ENCODE measurements around the gene UHRF2. TPM values are rescaled to one million over a fixed set of nuclear protein-coding genes. Genes with fewer than 3 reads are reported as not detected.
"Not testable (repeated sequence)": the region's sequence is repeated elsewhere in the genome, so short reads cannot be mapped to it uniquely, and the experiment has no call there.

Gene UHRF2
- total RNA-seq, 2 experiments from 2014 or later, result 59.5 to 62.9 TPM

DNA sequence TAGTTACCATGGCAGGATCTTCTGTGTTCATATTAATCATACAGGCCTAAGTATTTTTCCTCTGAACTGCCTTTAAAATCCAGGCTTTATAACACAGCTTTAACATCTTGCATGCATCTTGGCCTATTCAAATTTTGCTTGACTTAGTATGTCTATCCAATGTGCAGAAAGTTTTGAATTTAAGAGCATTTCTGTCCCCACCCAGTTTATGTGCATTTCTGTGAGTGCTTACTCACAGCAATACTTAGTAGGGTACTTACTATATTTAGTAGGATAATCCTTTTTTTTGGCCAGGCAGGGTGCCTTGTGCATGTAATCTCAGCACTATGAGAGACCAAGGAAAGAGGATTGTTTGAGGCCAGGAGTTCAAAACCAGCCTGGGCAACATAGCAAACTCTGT is 18.0 kb downstream of the UHRF2 start:
- intact Hi-C loops (cut with micrococcal nuclease), result loop anchor here (2.0 kb wide), 1 partner anchor 16 kb away; no protein-coding TSS in a partner anchor
- POLR2A ChIA-PET, result interaction anchor here (1.2 to 1.3 kb wide), 2 partner anchors 12 to 214 kb away, joined by 4 to 5 read pairs; no protein-coding TSS in a partner anchor
- H3K4me1 Mint-ChIP-seq (ENCODE audit: low read depth), result peaks cover 69% of the 10 kb centered on the region
- no peak for DNase-seq
- H3K27me3 Mint-ChIP-seq, result no peaks in the 10 kb centered on the region
- peaks cover 21% of the 10 kb centered on the region for H3K36me3 Mint-ChIP-seq
- no peak overlapping the region for H3K27ac Mint-ChIP-seq
- CTCF ChIA-PET, result interaction anchor here (0.7 to 1.3 kb wide), 3 partner anchors 17 to 136 kb away, joined by 3 read pairs; no protein-coding TSS in a partner anchor
- no peak overlapping the region for H3K4me3 Mint-ChIP-seq
- no peaks in the 10 kb centered on the region for H3K9me3 Mint-ChIP-seq

DNA sequence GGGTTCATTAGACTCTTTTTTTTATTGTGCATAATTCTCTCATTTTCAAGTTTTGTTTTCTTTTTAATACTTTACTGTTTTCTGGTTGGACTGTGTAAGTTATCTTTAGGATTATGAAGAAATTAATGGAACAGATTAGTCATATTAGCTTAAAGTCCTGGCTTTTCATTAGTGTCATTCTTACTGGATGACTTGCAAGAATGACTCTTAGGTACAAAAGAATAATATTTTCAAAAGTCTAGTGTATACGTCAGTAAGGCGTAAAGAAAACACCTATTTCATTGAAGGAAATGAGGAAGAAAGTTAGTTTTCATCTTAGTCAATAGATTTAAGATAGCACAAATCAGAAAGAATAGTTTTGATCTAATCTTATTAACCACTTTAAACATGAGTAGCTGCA is 20.4 kb downstream of the UHRF2 start:
- H3K4me3 Mint-ChIP-seq, result no peak overlapping the region
- intact Hi-C loops (cut with micrococcal nuclease), result no loop called here

DNA sequence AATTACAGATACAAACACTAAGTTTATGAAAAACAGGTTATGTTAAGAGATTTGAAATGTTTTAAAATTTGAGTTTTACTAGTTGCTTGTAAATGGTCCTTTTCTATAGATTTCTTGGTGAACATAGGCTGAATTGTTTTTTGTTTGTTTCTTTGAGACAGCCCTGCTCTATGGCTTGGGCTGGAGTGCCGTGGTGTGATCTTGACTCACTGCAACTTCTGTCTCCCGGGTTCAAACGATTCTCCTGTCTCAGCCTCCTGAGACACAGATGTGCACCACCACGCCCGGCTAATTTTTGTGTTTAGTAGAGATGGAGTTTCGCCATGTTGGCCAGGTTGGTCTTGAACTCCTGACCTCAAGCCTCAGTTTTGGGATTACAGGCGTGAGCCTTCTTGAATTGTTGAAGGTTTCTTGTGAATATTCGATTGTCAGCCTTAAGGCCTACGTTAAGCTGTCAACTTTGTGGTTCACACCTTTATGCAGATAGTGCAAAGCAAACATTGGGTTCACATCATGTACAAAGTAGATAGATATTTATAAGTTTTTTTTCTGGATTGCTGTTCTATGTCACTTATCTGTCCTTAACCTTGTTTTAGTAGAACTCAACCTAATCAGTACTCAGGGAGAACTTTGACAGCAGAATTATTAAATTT is 26.2 kb downstream of the UHRF2 start:
- CTCF ChIA-PET, result no interaction called here
- H3K4me3 Mint-ChIP-seq, result no peak overlapping the region
- H3K36me3 Mint-ChIP-seq, result peaks cover 26% of the 10 kb centered on the region
- DNase-seq, result no peak
- H3K4me1 Mint-ChIP-seq (ENCODE audit: low read depth), result peaks cover 70% of the 10 kb centered on the region
- H3K9me3 Mint-ChIP-seq, result no peaks in the 10 kb centered on the region
- intact Hi-C loops (cut with micrococcal nuclease), result no loop called here
- POLR2A ChIA-PET, result no interaction called here
- H3K27me3 Mint-ChIP-seq, result no peaks in the 10 kb centered on the region
- H3K27ac Mint-ChIP-seq, result no peak overlapping the region

More for the DNA sequence above, 20.4 kb downstream of the UHRF2 start:
- Mint-ChIP-seq H3K27me3 (no peaks in the 10 kb centered on the region), H3K27ac (peak overlapping the region; percentile 56), H3K36me3 (peaks cover 28% of the 10 kb centered on the region), H3K4me1 (ENCODE audit: low read depth) (peaks cover 66% of the 10 kb centered on the region), H3K9me3 (no peaks in the 10 kb centered on the region)
- DNase-seq, result no peak
- POLR2A ChIA-PET, result interaction anchor here (0.8 to 1.2 kb wide), 3 partner anchors 16 to 21 kb away, joined by 3 to 4 read pairs (median 3); partner anchors contain the start of gene UHRF2
- CTCF ChIA-PET, result no interaction called here

DNA sequence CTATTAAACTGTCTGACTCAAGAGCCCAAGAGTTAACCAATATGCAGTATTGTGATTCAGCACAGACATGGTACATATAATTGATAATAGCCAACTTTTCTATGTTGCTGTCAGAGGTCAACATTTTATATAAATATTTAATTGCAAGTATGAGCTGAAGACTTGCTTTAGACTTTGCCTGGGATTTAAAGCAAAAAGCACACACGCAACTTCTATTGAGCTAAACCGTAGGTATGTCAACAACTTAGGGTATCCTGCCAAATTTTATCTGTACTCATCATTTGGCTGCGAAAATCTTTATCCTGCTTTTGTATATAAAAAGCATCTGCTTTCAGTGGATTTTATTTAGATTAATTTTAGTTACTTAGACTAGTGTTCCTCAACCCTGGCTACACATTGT is 27.4 kb downstream of the UHRF2 start:
- Mint-ChIP-seq H3K4me1 (ENCODE audit: low read depth) (peaks cover 68% of the 10 kb centered on the region), H3K4me3 (no peak overlapping the region), H3K36me3 (peaks cover 24% of the 10 kb centered on the region), H3K27me3 (no peaks in the 10 kb centered on the region), H3K27ac (no peak overlapping the region), H3K9me3 (no peaks in the 10 kb centered on the region)
- DNase-seq, result no peak
- intact Hi-C loops (cut with micrococcal nuclease), result no loop called here
- CTCF ChIA-PET, result no interaction called here
- POLR2A ChIA-PET, result no interaction called here

DNA sequence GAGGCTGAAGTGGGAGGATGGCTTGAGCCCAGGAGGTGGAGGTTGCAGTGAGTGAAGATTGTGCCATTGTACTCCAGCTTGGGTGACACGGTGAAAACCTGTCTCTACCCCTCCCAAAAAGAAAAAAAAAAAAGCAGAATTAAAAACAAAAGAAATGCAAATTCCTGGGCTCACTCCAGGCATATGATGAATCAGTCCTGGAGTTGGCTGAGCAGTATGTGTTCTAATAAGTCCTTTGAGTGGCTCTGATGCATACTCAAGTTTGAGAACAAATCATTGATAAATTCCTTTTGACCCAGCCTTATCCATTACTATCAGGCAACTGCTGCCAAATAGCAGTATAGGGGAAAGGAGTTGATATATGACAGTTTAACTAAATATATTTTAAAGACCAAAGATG is 28.3 kb downstream of the UHRF2 start:
- H3K27me3 Mint-ChIP-seq, result no peaks in the 10 kb centered on the region
- DNase-seq, result no peak
- no peak overlapping the region for H3K4me3 Mint-ChIP-seq
- no peaks in the 10 kb centered on the region for H3K9me3 Mint-ChIP-seq
- peaks cover 25% of the 10 kb centered on the region for H3K36me3 Mint-ChIP-seq
- ChIA-PET POLR2A (no interaction called here), CTCF (no interaction called here)
- peaks cover 67% of the 10 kb centered on the region for H3K4me1 Mint-ChIP-seq (ENCODE audit: low read depth)
- intact Hi-C loops (cut with micrococcal nuclease), result no loop called here
- H3K27ac Mint-ChIP-seq, result no peak overlapping the region

DNA sequence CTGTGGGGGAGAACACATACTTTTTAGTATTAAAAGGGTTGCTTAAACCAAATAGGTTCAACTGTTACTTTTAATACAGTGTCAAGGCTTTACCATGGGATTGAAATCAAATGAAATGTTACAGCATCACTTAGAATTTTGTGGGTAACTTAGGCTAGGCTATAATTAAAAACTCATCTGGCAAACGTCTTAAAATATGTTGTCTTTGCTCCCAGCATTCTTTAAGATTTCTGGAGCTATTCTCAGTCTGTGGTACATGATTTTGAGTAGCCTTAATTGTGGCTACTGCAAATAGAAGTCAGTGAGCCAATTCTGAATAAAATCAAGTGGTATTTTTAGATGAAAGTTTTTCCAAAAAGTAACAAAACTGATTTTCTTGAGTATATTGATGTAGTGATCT is 30.7 kb downstream of the UHRF2 start:
- H3K36me3 Mint-ChIP-seq, result peaks cover 18% of the 10 kb centered on the region
- ChIA-PET CTCF (interaction anchor here (0.6 kb wide), 1 partner anchor 328 kb away, joined by 4 read pairs; no protein-coding TSS in a partner anchor), POLR2A (interaction anchor here (0.7 to 1.0 kb wide), 2 partner anchors 12 to 30 kb away, joined by 3 to 4 read pairs; partner anchors contain the start of gene UHRF2)
- H3K9me3 Mint-ChIP-seq, result no peaks in the 10 kb centered on the region
- intact Hi-C loops (cut with micrococcal nuclease), result no loop called here
- H3K27ac Mint-ChIP-seq, result no peak overlapping the region
- H3K4me3 Mint-ChIP-seq, result no peak overlapping the region
- no peak for DNase-seq
- peaks cover 69% of the 10 kb centered on the region for H3K4me1 Mint-ChIP-seq (ENCODE audit: low read depth)
- no peaks in the 10 kb centered on the region for H3K27me3 Mint-ChIP-seq

DNA sequence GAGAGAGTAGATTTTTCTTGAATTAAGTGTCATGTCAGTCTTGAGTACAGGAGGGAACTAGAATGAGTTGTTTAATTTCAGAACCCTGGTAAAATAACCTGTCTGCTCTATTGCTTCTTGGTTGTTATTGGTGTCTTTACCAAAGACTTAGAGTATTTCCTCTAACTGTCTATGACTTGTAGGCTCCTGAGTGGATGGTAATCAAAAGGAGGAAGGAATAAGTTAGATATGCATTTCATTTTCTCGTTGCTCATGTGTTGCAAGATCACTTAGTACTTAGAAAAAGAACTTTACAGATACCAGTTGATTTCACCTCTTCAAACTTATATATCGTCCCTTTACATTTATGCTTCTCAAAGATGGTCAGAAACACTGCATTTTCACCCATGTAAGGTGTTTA is 31.1 kb downstream of the UHRF2 start:
- DNase-seq, result no peak
- Mint-ChIP-seq H3K36me3 (peaks cover 18% of the 10 kb centered on the region), H3K27me3 (no peaks in the 10 kb centered on the region), H3K27ac (no peak overlapping the region), H3K4me3 (no peak overlapping the region), H3K9me3 (no peaks in the 10 kb centered on the region), H3K4me1 (ENCODE audit: low read depth) (peaks cover 69% of the 10 kb centered on the region)
- ChIA-PET POLR2A (no interaction called here), CTCF (no interaction called here)
- intact Hi-C loops (cut with micrococcal nuclease), result no loop called here

DNA sequence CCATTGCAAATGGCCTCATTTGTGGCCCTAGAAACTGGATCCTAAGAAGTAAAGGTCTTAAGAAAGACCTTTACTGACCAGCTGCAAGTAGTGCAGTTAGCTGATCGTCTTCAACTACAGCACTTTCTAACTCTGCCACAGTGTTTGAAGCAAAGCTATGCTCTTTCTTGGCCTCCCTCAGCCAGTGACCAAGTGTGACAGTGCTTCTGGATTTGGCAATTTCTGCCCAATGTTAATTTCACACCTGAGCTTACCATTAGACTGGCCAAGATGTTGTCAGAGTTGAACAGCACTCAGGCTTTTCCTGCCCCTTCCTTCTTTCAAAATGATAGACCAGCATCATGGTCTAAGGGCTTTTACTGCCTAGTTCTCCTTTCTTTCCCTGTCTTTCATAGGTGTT is 36.1 kb downstream of the UHRF2 start:
- H3K36me3 Mint-ChIP-seq, result peaks cover 11% of the 10 kb centered on the region
- peaks cover 2% of the 10 kb centered on the region for H3K9me3 Mint-ChIP-seq
- intact Hi-C loops (cut with micrococcal nuclease), result no loop called here
- H3K27ac Mint-ChIP-seq, result no peak overlapping the region
- H3K4me3 Mint-ChIP-seq, result no peak overlapping the region
- no peaks in the 10 kb centered on the region for H3K27me3 Mint-ChIP-seq
- ChIA-PET CTCF (no interaction called here), POLR2A (no interaction called here)
- H3K4me1 Mint-ChIP-seq (ENCODE audit: low read depth), result peaks cover 52% of the 10 kb centered on the region
- DNase-seq, result no peak

DNA sequence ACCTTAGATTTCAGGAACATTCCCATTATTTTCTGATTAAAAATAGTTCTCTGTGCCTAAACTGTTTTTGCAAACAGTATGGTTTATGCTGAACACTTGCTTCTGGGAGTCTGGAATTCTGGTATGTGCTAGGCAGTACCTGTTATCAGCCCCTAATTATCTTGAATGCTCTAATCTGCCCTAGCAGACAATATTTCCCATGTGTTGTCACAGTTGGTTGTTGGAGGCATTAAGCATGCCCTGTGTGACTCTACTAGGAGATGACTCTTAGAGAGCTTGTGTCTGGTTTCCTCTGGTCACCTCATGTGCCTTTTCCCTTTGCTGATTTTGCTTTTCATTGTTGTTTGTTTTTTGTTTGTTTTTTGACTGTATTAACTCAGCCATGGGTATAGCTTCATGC is 36.6 kb downstream of the UHRF2 start:
- DNase-seq, result no peak
- no peak overlapping the region for H3K27ac Mint-ChIP-seq
- H3K4me3 Mint-ChIP-seq, result no peak overlapping the region
- ChIA-PET CTCF (no interaction called here), POLR2A (no interaction called here)
- intact Hi-C loops (cut with micrococcal nuclease), result no loop called here
- peaks cover 14% of the 10 kb centered on the region for H3K36me3 Mint-ChIP-seq
- H3K4me1 Mint-ChIP-seq (ENCODE audit: low read depth), result peaks cover 50% of the 10 kb centered on the region
- peaks cover 7% of the 10 kb centered on the region for H3K9me3 Mint-ChIP-seq
- H3K27me3 Mint-ChIP-seq, result no peaks in the 10 kb centered on the region

DNA sequence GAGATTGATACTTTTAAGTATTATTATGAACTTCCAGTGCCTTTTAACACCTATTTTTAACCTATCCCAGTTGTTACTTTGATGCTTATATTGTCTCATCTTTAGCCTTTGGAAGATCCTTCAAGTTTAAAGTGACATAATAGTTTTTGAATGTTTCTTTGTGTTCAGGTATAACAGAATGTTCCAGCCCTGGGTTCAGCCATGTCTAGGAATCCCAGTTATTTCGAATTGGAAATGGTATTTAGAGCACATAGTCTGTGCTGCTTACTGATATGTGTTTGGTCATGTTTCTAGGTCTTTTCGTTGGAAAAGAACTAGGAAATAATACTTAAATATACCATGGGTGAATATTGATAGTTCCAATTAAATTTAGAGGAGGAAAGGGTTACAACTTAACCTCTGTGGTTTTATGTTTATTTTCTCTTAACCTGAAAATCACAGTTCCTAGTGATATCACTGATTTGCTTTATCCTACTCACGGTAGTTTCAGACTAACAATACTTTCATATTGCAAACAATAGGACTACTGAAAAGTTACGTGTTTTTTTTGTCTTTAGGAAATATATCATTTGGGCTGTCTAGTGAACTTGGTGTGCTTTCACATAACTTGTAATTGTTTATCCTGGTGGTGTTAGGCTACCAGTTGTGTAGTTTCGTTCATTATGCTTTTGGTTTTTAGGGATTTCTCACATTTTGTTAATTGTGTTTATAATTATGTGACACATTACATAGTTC is 37.8 kb downstream of the UHRF2 start:
- no peak for DNase-seq
- H3K9me3 Mint-ChIP-seq, result peaks cover 14% of the 10 kb centered on the region
- H3K27me3 Mint-ChIP-seq, result no peaks in the 10 kb centered on the region
- intact Hi-C loops (cut with micrococcal nuclease), result no loop called here
- no peak overlapping the region for H3K4me3 Mint-ChIP-seq
- peaks cover 19% of the 10 kb centered on the region for H3K36me3 Mint-ChIP-seq
- CTCF ChIA-PET, result no interaction called here
- POLR2A ChIA-PET, result no interaction called here
- H3K27ac Mint-ChIP-seq, result peak overlapping the region; percentile 23
- H3K4me1 Mint-ChIP-seq (ENCODE audit: low read depth), result peaks cover 50% of the 10 kb centered on the region

DNA sequence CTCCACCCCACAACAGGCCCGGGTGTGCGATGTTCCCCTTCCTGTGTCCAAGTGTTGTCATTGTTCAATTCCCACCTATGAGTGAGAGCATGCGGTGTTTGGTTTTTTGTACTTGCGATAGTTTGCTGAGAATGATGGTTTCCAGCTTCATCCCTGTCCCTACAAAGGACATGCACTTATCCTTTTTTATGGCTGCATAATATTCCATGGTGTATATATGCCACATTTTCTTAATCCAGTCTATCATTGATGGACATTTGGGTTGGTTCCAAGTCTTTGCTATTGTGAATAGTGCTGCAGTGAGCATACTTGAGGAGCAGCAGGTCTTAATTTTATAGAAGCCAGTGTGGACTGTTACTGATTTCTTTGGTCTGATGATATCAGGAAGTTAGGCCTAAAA is 42.3 kb downstream of the UHRF2 start:
- DNase-seq; H3K27me3 Mint-ChIP-seq; CTCF ChIA-PET; intact Hi-C loops (cut with micrococcal nuclease); POLR2A ChIA-PET; H3K27ac Mint-ChIP-seq; H3K4me3 Mint-ChIP-seq: not testable (repeated sequence)
- peaks cover 25% of the 10 kb centered on the region for H3K9me3 Mint-ChIP-seq
- peaks cover 42% of the 10 kb centered on the region for H3K36me3 Mint-ChIP-seq
- peaks cover 39% of the 10 kb centered on the region for H3K4me1 Mint-ChIP-seq (ENCODE audit: low read depth)

DNA sequence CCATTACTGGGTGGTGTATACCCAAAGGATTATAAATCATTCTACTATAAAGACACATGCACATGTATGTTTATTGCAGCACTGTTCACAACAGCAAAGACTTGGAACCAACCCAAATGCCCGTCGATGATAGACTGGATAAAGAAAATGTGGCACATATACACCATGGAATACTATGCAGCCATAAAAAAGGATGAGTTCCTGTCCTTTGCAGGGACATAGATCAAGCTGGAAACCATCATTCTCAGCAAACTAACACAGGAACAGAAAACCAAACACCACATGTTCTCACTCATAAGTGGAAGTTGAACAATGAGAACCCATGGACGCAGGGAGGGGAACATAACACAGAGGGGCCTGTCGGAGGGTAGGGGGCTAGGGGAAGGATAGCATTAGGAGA is 45.7 kb downstream of the UHRF2 start:
- CTCF ChIA-PET, result not testable (repeated sequence)

More for the DNA sequence above, 45.7 kb downstream of the UHRF2 start:
- H3K4me3 Mint-ChIP-seq; POLR2A ChIA-PET; intact Hi-C loops (cut with micrococcal nuclease); DNase-seq; H3K27ac Mint-ChIP-seq; H3K27me3 Mint-ChIP-seq: not testable (repeated sequence)
- peaks cover 35% of the 10 kb centered on the region for H3K4me1 Mint-ChIP-seq (ENCODE audit: low read depth)
- peaks cover 46% of the 10 kb centered on the region for H3K36me3 Mint-ChIP-seq
- H3K9me3 Mint-ChIP-seq, result peaks cover 25% of the 10 kb centered on the region

Data from activated CD4-positive, alpha-beta memory T cell treated with anti-CD3 and anti-CD28 coated beads for 36 hours (primary cell).